A673 (cell line): Measurements from ENCODE around the gene ARHGAP15.

Experiments
- EZH2 ChIP-seq: fragments of 200-600 bp; sonication (generic); IDR thresholded peaks from 2 replicates; pipeline ENCODE4 v1.6.1; 2017; ENCODE audit warnings: borderline replicate concordance, low read depth, mild to moderate bottlenecking, mixed read lengths, antibody characterized with exemption, low read length; ENCODE audit not compliant: poor library complexity, severe bottlenecking
- TF ChIP-seq, protein P1 (sequence below): fragments of 300-800, 200-600 bp; sonication (generic); conservative IDR thresholded peaks from 2 replicates; pipeline ENCODE4 v1.5.1; 2017; ENCODE audit warnings: low read depth, mild to moderate bottlenecking, antibody characterized with exemption, low read length, moderate library complexity, mixed read lengths

DNA sequence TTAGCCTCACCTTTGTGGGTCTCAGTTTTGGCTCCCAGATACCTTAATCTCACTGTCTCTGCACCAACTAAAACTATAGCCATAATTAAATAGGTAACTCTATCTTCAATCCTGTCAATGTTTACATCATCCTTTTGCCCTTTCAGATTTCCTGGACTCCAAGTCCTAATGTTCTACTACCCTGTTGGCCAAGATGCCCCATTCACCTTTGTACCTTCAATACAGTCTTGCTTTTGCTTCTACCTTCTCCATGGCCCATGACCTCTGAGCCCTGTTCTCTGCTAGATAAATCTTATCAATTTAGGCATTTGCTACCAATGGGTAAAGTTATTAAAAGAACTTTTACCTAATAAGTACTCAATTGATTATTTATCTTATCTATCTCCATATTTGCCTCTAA lies 635.5 kb downstream of the ARHGAP15 start:
- TF ChIP-seq, protein P1, sequence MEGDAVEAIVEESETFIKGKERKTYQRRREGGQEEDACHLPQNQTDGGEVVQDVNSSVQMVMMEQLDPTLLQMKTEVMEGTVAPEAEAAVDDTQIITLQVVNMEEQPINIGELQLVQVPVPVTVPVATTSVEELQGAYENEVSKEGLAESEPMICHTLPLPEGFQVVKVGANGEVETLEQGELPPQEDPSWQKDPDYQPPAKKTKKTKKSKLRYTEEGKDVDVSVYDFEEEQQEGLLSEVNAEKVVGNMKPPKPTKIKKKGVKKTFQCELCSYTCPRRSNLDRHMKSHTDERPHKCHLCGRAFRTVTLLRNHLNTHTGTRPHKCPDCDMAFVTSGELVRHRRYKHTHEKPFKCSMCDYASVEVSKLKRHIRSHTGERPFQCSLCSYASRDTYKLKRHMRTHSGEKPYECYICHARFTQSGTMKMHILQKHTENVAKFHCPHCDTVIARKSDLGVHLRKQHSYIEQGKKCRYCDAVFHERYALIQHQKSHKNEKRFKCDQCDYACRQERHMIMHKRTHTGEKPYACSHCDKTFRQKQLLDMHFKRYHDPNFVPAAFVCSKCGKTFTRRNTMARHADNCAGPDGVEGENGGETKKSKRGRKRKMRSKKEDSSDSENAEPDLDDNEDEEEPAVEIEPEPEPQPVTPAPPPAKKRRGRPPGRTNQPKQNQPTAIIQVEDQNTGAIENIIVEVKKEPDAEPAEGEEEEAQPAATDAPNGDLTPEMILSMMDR: no peak
- no peak for TF ChIP-seq EZH2
